GM19397 (cell line): ENCODE measurements around the gene RASAL2.
"Not testable (repeated sequence)": the region's sequence is repeated elsewhere in the genome, so short reads cannot be mapped to it uniquely, and the experiment has no call there.

ENCODE experiments used
- ATAC-seq: cut with Tn5 transposase; IDR thresholded peaks from one replicate; pipeline ENCODE4 v1.9.1; 2021; ENCODE audit warnings: mild to moderate bottlenecking, moderate library complexity; ENCODE audit not compliant: unreplicated experiment

Gene RASAL2

GRCh38 chr1:178500091-178500770 lies 406.3 kb downstream of the RASAL2 start:
- ATAC-seq, result no peak

- ATAC-seq, result no peak
These were observed 407.1 kb downstream of the RASAL2 start for GRCh38 chr1:178500936-178501554.

DNA sequence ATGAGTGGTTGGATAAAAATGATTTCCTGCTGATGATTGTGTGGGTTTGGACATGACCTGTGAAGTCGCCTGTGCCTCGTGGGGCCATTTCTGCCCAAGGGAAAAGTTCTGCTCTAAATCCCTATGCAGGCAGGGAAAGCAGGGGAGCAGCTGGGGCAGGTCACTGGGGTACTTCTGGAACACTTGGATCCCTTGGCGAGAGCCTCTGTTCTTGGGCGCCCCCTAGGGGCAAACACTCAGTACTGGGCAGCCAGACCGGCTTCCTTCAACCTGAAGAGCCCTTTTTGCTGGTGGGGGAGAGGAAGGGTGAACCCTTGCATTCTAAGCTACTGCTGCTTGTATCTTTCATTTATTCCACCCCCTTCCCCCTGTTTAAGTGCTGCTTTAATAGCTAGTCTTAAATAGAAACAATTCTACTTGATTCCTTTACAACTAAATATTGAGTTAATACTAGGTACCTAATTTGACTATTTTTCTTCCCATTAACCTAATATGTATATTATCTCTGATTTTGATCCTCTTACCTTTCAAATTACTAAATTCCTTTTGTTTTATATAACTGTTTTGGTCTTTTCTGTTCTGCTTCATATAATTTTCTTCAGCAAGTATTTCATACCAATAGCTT lies 407.9 kb downstream of the RASAL2 start:
- peak; percentile 77 for ATAC-seq

DNA sequence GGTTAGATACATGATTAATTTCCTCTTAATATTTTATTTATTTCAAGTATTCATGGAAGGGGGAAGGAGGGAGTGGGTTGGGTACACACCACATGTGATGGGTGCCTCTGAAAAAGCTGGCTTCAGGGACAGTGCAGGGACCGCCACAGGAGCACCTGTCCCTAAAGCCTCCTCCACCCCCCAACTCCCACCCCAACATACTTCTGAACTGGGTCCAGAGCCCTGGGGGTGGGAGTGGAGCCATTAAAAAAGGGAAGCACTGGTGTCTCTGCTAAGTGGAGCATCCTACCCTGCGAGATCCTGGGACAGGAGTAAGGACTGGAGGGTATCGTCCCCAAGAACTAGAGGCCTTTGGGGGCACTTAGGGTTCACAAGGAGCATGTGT lies 408.4 kb downstream of the RASAL2 start:
- ATAC-seq, result no peak

DNA sequence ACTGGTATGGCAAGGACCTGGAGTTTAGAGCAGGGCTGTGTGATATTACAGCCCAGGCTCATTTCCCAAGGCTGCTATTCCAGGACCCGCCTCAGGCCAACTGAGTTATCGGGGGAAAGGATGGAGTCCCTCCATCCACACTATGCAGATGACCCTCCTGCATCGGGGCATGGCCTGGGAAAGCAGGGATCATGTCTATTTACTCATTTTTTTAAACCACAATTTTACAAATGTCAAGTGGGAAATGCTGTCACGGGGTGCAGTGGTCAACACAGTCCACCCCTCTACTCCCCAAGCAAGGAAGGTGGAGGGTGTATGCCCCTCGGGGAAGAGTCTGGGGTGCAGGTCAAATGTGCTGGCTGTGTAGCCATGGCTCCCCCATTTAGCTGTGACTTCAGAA lies 409.0 kb downstream of the RASAL2 start:
- ATAC-seq, result no peak

- ATAC-seq, result not testable (repeated sequence)
These were observed 409.4 kb downstream of the RASAL2 start for GRCh38 chr1:178503316-178503715.

DNA sequence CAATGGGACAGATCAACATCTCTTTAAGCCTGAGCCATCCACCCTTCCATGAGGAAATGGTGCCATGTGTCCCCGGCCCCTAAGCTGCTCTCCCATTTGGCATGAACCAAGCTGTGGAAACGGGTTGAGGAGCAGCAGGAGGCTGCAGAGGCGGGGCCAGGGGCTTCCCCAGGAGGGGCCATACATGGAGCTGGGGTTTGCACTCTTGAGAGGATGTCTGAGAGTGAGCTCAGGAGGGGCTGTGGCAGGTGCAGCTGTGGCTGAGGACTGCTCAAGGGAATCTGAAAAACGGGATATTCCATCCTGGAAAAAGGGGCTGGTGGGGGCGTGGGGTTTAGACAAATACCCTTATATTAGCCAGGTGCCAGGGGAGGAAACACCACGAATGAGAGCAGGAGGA lies 409.9 kb downstream of the RASAL2 start:
- no peak for ATAC-seq

GRCh38 chr1:178504286-178504685 lies 410.4 kb downstream of the RASAL2 start:
- ATAC-seq, result no peak

GRCh38 chr1:178506177-178506576 lies 412.3 kb downstream of the RASAL2 start:
- ATAC-seq, result no peak

GRCh38 chr1:178506669-178507068 lies 412.8 kb downstream of the RASAL2 start:
- no peak for ATAC-seq

- no peak for ATAC-seq
These were observed 415.6 kb downstream of the RASAL2 start for GRCh38 chr1:178509414-178510007.

DNA sequence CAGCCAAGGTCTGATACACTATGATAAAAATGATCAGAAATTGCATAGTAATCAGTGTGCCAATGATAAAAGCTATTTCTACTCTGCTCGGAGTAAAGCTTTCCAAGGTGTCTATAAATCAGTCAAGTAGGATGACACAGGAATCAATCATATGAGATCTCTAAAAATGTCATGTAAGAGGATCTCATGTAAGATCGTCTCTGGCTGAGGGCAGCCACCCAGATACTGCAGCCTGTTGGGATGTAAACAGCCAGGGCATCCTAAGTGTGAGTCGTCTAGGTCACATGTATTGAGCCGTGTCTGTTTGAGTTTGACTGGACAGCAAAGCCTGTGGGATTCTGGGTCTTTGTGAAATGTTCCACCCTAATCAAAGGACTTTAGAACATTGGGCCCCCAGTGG lies 416.3 kb downstream of the RASAL2 start:
- no peak for ATAC-seq

DNA sequence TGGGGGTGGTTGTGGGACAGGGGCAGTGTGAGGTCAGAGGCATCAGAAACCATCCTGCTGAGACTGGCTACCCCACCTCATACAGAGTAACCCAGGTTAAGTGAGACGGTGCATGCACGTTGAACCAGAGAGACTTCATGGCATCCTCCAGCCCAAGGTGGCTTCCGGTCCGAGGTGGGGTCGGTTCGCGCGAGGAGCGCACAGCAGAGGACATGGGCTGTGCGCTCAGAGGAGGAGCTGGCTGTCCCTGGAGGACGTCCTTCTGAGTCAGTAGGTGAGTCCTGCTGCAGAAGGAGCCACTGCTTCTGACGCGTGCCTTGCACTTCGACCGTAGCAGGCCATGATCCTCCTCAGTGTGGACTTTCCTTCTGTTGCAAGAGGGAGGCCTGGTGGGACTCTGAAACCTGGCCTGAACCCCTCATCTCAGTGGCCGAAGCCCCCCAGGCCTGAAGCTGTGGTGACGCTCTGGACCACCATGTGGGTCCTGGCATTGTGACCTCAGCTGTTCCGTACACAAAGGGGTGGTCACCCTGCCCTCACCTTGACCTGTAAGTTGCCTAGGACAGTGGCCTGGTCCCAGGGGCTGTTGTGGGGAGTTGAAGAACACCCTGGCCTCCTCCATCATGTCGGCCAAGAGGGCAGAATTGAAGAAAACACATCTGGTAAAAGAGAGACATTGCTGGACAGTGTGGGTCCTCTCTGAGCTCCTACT lies 418.8 kb downstream of the RASAL2 start, which contains the start of gene TEX35:
Gene TEX35 (plus strand): TSS at position 544 of the 712 bp plus-strand sequence. CDS start 80 bp downstream, at position 624.
- no peak for ATAC-seq

DNA sequence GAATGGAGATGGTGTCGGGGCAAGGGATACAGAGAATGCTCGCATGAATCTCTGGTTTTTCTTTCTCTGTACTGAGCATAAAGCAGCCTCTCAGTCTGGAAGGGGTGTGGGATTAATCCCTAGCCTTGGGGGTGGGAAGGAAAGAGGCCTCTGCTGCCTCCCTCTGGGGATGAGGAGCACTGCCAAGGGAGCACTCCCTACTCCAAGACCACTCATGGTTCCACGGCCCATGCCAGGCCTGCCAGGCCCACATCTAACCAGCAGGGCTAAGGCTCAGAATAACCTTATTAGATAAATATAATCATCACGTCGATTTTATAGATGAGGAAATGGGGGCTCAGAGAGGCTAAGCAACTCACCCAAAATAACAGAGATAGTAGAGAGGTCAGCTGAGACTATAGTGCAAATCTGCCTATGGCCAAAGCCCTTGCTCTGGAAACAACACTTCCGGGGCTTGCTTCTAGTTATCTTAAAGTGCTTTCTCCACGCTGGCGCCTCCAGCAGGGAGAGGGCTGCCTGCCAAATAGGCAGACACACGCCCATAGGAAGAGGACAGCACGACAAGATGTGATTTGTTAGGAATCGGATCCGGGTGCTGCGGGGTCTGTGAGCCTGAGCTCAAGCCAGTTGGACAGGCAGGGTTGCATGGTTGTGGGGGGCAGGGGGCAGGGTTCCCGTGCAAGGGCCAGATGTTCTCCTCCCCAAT lies 419.5 kb downstream of the RASAL2 start:
- no peak for ATAC-seq

- ATAC-seq, result no peak
These were observed 422.2 kb downstream of the RASAL2 start for GRCh38 chr1:178516110-178516509.

- no peak for ATAC-seq
These were observed 425.0 kb downstream of the RASAL2 start for GRCh38 chr1:178518894-178519293.

DNA sequence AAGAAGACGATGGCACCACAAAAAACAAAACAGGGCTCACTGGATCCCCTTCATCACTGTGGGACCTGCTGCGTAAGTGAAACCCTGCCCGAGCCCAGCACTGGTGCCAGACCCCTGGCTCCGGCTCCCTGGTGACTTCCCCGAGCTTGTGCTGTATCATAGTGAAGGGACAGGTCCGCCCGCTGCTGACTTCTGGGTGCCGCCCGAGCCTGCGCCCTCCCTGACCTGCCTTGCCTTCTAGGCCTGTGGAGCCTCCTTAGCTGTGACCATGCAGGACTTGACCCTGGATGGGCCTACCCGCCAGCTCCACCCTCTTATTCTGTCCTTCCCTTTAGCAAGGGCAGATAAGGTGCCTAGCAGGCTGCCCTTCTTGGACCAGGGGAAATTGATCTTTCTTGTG lies 426.9 kb downstream of the RASAL2 start:
- ATAC-seq, result no peak

GRCh38 chr1:178521241-178521640 lies 427.3 kb downstream of the RASAL2 start:
- ATAC-seq, result no peak

- ATAC-seq, result no peak
These were observed 433.2 kb downstream of the RASAL2 start for GRCh38 chr1:178527117-178527516.

GRCh38 chr1:178528228-178528952 lies 434.5 kb downstream of the RASAL2 start:
- no peak for ATAC-seq
